ENCODE measurements around the gene SULT1C4. TPM values are rescaled to one million over a fixed set of nuclear protein-coding genes. Genes with fewer than 3 reads are reported as not detected.
"Not testable (repeated sequence)": the region's sequence is repeated elsewhere in the genome, so short reads cannot be mapped to it uniquely, and the experiment has no call there.

Gene SULT1C4
- total RNA-seq, 1 experiment from 2014 or later, result 1.7 TPM

- Histone ChIP-seq H3K4me3 (no peak overlapping the region), H3K27me3 (replicated peaks) (no peaks in the 10 kb centered on the region), H3K27ac (peak overlapping the region; percentile 76), H3K4me1 (replicated peaks) (peaks cover 61% of the 10 kb centered on the region), H3K9me3 (replicated peaks) (peaks cover 1% of the 10 kb centered on the region; the same call in 1 of the 2 replicates), H3K36me3 (0 out of 2 replicates have a peak, but pooled peaks cover 2% of the 10 kb centered on the region)
- DNase-seq (ENCODE audit: low read depth in 1 of 2, low spot score in 2 of 2), result peak in 1 of 2 experiments; percentile 72
Observed at GRCh38 chr2:108409768-108410167, 32.0 kb downstream of the SULT1C4 start.

- Histone ChIP-seq H3K9me3 (replicated peaks) (no peaks in the 10 kb centered on the region), H3K4me3 (no peak overlapping the region), H3K27me3 (replicated peaks) (no peaks in the 10 kb centered on the region), H3K4me1 (replicated peaks) (peaks cover 54% of the 10 kb centered on the region), H3K27ac (peak overlapping the region; percentile 78), H3K36me3 (no peaks in the 10 kb centered on the region)
- DNase-seq (ENCODE audit: low read depth in 1 of 2, low spot score in 2 of 2), result peak; percentile 97
Observed at GRCh38 chr2:108412995-108413710, 35.4 kb downstream of the SULT1C4 start.

- Histone ChIP-seq H3K27ac (peak overlapping the region; percentile 78), H3K36me3 (no peaks in the 10 kb centered on the region), H3K4me3 (no peak overlapping the region), H3K27me3 (replicated peaks) (no peaks in the 10 kb centered on the region), H3K4me1 (replicated peaks) (peaks cover 48% of the 10 kb centered on the region), H3K9me3 (replicated peaks) (no peaks in the 10 kb centered on the region)
- DNase-seq (ENCODE audit: low read depth in 1 of 2, low spot score in 2 of 2), result no peak
Observed at GRCh38 chr2:108413711-108414095, 35.9 kb downstream of the SULT1C4 start.

- peak in 1 of 2 experiments; percentile 16 for DNase-seq (ENCODE audit: low read depth in 1 of 2, low spot score in 2 of 2)
- no peaks in the 10 kb centered on the region for H3K27me3 ChIP-seq (replicated peaks)
- H3K4me3 ChIP-seq, result no peak overlapping the region
- H3K4me1 ChIP-seq (replicated peaks), result peaks cover 41% of the 10 kb centered on the region
- no peaks in the 10 kb centered on the region for H3K36me3 ChIP-seq
- peak overlapping the region; percentile 78 for H3K27ac ChIP-seq
- H3K9me3 ChIP-seq (replicated peaks), result no peaks in the 10 kb centered on the region
Observed at GRCh38 chr2:108414256-108414876, 36.6 kb downstream of the SULT1C4 start.

- peaks cover 36% of the 10 kb centered on the region for H3K4me1 ChIP-seq (replicated peaks)
- no peaks in the 10 kb centered on the region for H3K36me3 ChIP-seq
- H3K4me3 ChIP-seq, result no peak overlapping the region
- H3K27ac ChIP-seq, result peak overlapping the region; percentile 78; the same call in 1 of the 2 replicates
- H3K27me3 ChIP-seq (replicated peaks), result no peaks in the 10 kb centered on the region
- H3K9me3 ChIP-seq (replicated peaks), result no peaks in the 10 kb centered on the region
- DNase-seq (ENCODE audit: low read depth in 1 of 2, low spot score in 2 of 2), result no peak
Observed at GRCh38 chr2:108414945-108415344, 37.2 kb downstream of the SULT1C4 start.

- Histone ChIP-seq H3K36me3 (no peaks in the 10 kb centered on the region), H3K9me3 (replicated peaks) (no peaks in the 10 kb centered on the region), H3K4me1 (replicated peaks) (peaks cover 25% of the 10 kb centered on the region), H3K27me3 (replicated peaks) (no peaks in the 10 kb centered on the region), H3K27ac (no peak overlapping the region), H3K4me3 (no peak overlapping the region)
- DNase-seq (ENCODE audit: low read depth in 1 of 2, low spot score in 2 of 2), result no peak
Observed at GRCh38 chr2:108417254-108417653, 39.5 kb downstream of the SULT1C4 start.

GRCh38 chr2:108418416-108418815, 40.7 kb downstream of the SULT1C4 start:
- no peaks in the 10 kb centered on the region for H3K27me3 ChIP-seq (replicated peaks)
- H3K9me3 ChIP-seq (replicated peaks), result no peaks in the 10 kb centered on the region
- H3K4me1 ChIP-seq (replicated peaks), result peaks cover 23% of the 10 kb centered on the region
- no peak for DNase-seq (ENCODE audit: low read depth in 1 of 2, low spot score in 2 of 2)
- H3K4me3 ChIP-seq, result no peak overlapping the region
- H3K36me3 ChIP-seq, result no peaks in the 10 kb centered on the region
- H3K27ac ChIP-seq, result no peak overlapping the region

GRCh38 chr2:108423067-108423466, 45.3 kb downstream of the SULT1C4 start:
- H3K36me3 ChIP-seq, result no peaks in the 10 kb centered on the region
- no peak overlapping the region for H3K27ac ChIP-seq
- H3K9me3 ChIP-seq (replicated peaks), result no peaks in the 10 kb centered on the region
- peaks cover 7% of the 10 kb centered on the region; the same call in 1 of the 2 replicates for H3K4me1 ChIP-seq (replicated peaks)
- no peak for DNase-seq (ENCODE audit: low read depth in 1 of 2, low spot score in 2 of 2)
- no peaks in the 10 kb centered on the region for H3K27me3 ChIP-seq (replicated peaks)
- no peak overlapping the region for H3K4me3 ChIP-seq

- no peaks in the 10 kb centered on the region for H3K9me3 ChIP-seq (replicated peaks)
- H3K4me3 ChIP-seq, result no peak overlapping the region
- no peak overlapping the region for H3K27ac ChIP-seq
- no peak for DNase-seq (ENCODE audit: low read depth in 1 of 2, low spot score in 2 of 2)
- peaks cover 7% of the 10 kb centered on the region; the same call in 1 of the 2 replicates for H3K4me1 ChIP-seq (replicated peaks)
- H3K36me3 ChIP-seq, result no peaks in the 10 kb centered on the region
- no peaks in the 10 kb centered on the region for H3K27me3 ChIP-seq (replicated peaks)
Observed at GRCh38 chr2:108423502-108424251, 45.9 kb downstream of the SULT1C4 start.

- no peaks in the 10 kb centered on the region for H3K27me3 ChIP-seq (replicated peaks)
- H3K9me3 ChIP-seq (replicated peaks), result no peaks in the 10 kb centered on the region
- H3K27ac ChIP-seq, result no peak overlapping the region
- H3K4me3 ChIP-seq, result no peak overlapping the region
- DNase-seq (ENCODE audit: low read depth in 1 of 2, low spot score in 2 of 2), result no peak
- H3K36me3 ChIP-seq, result no peaks in the 10 kb centered on the region
- no peaks in the 10 kb centered on the region for H3K4me1 ChIP-seq (replicated peaks)
Observed at GRCh38 chr2:108428286-108429009, 50.7 kb downstream of the SULT1C4 start.

- not testable (repeated sequence) for H3K9me3 ChIP-seq (replicated peaks); H3K27ac ChIP-seq; H3K27me3 ChIP-seq (replicated peaks); H3K36me3 ChIP-seq; H3K4me3 ChIP-seq; H3K4me1 ChIP-seq (replicated peaks); DNase-seq (ENCODE audit: low read depth in 1 of 2, low spot score in 2 of 2)
Observed at GRCh38 chr2:108435578-108435977, 57.8 kb downstream of the SULT1C4 start.

GRCh38 chr2:108436976-108437375, 59.2 kb downstream of the SULT1C4 start:
- no peaks in the 10 kb centered on the region for H3K9me3 ChIP-seq (replicated peaks)
- H3K4me3 ChIP-seq, result no peak overlapping the region
- H3K27me3 ChIP-seq (replicated peaks), result no peaks in the 10 kb centered on the region
- no peaks in the 10 kb centered on the region for H3K4me1 ChIP-seq (replicated peaks)
- no peak overlapping the region for H3K27ac ChIP-seq
- no peaks in the 10 kb centered on the region for H3K36me3 ChIP-seq
- no peak for DNase-seq (ENCODE audit: low read depth in 1 of 2, low spot score in 2 of 2)

Measured in SJSA1 (cell line).